Suprapubic skin (tissue), 3 donors: ENCODE measurements around the gene SRPRA.

Experiments
- POLR2AphosphoS5 ChIP-seq, 3 donors: sonication (generic); formaldehyde crosslinking; IDR thresholded peaks; one replicate each; pipeline ENCODE4 v1.6.1; 2017; ENCODE audit warnings: antibody characterized with exemption in 3 of 3
- TF ChIP-seq, protein P1 (sequence below), 2 donors: fragments of 200-600 bp in 1 of 2; fragments of 450-650 bp in 1 of 2; sonication (generic) in 1 of 2; IDR thresholded peaks; one replicate each; pipeline ENCODE4 v1.5.1; 2016 to 2019; ENCODE audit warnings: antibody characterized with exemption in 2 of 2, mild to moderate bottlenecking in 1 of 2, moderate library complexity in 1 of 2

DNA sequence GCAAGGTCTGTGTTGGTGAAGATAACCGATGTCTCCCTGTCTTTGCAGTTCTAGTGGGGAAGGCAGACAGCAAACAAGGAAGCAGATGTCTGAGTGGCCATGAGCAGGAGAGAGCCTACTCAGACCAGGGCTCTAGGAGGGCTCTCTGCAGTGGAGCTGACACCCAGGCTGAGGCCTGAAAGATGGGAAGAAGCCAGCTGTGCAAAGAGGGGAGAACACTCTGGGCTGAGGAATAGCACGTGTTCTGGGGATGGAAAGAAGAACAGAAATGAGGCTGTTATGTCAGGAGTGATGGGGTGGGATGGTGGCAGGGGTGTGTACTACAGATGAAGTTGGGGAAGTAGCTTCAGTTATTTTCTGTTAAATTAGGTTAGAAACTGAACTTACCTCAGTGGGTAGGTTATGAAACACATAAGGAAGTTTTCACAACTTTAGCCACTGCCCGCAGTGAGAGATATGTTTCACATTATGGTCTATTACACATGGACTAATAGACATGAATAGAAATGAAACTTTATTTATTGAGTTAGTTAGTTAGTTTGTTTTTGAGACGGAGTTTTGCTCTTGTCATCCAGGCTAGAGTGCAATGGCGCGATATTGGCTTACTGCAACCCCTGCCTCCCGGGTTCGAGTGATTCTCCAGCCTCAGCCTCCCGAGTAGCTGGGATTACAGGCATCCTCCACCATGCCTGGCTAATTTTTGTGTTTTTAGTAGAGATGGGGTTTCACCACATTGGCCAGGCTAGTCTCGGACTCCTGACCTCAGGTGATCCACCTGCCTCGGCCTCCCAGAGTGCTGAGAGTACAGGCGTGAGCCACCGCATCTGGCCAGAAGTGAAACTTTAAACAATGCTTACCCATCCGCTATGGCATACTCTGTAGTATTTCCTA is 43.0 kb upstream of the SRPRA start:
- TF ChIP-seq, protein P1, sequence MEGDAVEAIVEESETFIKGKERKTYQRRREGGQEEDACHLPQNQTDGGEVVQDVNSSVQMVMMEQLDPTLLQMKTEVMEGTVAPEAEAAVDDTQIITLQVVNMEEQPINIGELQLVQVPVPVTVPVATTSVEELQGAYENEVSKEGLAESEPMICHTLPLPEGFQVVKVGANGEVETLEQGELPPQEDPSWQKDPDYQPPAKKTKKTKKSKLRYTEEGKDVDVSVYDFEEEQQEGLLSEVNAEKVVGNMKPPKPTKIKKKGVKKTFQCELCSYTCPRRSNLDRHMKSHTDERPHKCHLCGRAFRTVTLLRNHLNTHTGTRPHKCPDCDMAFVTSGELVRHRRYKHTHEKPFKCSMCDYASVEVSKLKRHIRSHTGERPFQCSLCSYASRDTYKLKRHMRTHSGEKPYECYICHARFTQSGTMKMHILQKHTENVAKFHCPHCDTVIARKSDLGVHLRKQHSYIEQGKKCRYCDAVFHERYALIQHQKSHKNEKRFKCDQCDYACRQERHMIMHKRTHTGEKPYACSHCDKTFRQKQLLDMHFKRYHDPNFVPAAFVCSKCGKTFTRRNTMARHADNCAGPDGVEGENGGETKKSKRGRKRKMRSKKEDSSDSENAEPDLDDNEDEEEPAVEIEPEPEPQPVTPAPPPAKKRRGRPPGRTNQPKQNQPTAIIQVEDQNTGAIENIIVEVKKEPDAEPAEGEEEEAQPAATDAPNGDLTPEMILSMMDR (IDR thresholded peaks at IDR 0.05): no peak
- TF ChIP-seq POLR2AphosphoS5 (IDR thresholded peaks at IDR 0.05): no peak
